Activated CD8-positive, alpha-beta T cell treated with anti-CD3 and anti-CD28 coated beads for 36 hours (primary cell): ENCODE results near the gene SSBP3. TPM values are rescaled to one million over a fixed set of nuclear protein-coding genes. Genes with fewer than 3 reads are reported as not detected.
"Not testable (repeated sequence)": the region's sequence is repeated elsewhere in the genome, so short reads cannot be mapped to it uniquely, and the experiment has no call there.

ENCODE experiments used
- ATAC-seq: fragments of 200-7000 bp; cut with Tn5 transposase; one replicate; pipeline ENCODE4 v1.10.0; 2021; ENCODE audit warnings: mild to moderate bottlenecking, moderate library complexity
- CTCF ChIA-PET: fragments of 350-600 bp; sonication (Branson Sonifier 250); formaldehyde crosslinking; loops from one replicate; lab custom pipeline; 2021; ENCODE audit warnings: antibody characterized with exemption; lab: Charles Lee
- POLR2A ChIA-PET: fragments of 350-600 bp; sonication (Branson Sonifier 250); formaldehyde crosslinking; loops from one replicate; lab custom pipeline; 2021; ENCODE audit warnings: antibody characterized with exemption; lab: Charles Lee
- DNase-seq: peaks from one replicate; pipeline ENCODE4 v3.0.0-alpha.2; 2020
- H3K27ac Mint-ChIP-seq: one replicate; pipeline ENCODE4 v1.8.0; 2021; ENCODE audit warnings: mild to moderate bottlenecking, mixed read lengths
- H3K27me3 Mint-ChIP-seq: one replicate; pipeline ENCODE4 v1.8.0; 2021; ENCODE audit warnings: mixed read lengths
- H3K36me3 Mint-ChIP-seq: one replicate; pipeline ENCODE4 v1.8.0; 2021; ENCODE audit warnings: low read depth, mixed read lengths
- H3K4me1 Mint-ChIP-seq: one replicate; pipeline ENCODE4 v1.8.0; 2021; ENCODE audit warnings: low read depth, mixed read lengths
- H3K4me3 Mint-ChIP-seq: one replicate; pipeline ENCODE4 v1.8.0; 2021; ENCODE audit warnings: mild to moderate bottlenecking, moderate library complexity, mixed read lengths
- H3K9me3 Mint-ChIP-seq: one replicate; pipeline ENCODE4 v1.8.0; 2021; ENCODE audit warnings: mixed read lengths
- intact Hi-C: fragments of 100-400 bp; cut with micrococcal nuclease; formaldehyde crosslinking; loops from one replicate; pipeline ENCODE4 v1.10.0; 2022
- total RNA-seq, 2 experiments: library from RNA; stranded (reverse); gene quantifications; one replicate each; pipeline ENCODE4 v1.2.3, GENCODE V29; 2021
- TF ChIP-seq, protein P1 (sequence below): fragments of 200-600 bp; IDR thresholded peaks from one replicate; pipeline ENCODE4 v1.8.0; 2022; ENCODE audit warnings: antibody characterized with exemption, mild to moderate bottlenecking

SSBP3 gene
- total RNA-seq: 10 to 100 TPM; 62.6 to 67.8 TPM

DNA sequence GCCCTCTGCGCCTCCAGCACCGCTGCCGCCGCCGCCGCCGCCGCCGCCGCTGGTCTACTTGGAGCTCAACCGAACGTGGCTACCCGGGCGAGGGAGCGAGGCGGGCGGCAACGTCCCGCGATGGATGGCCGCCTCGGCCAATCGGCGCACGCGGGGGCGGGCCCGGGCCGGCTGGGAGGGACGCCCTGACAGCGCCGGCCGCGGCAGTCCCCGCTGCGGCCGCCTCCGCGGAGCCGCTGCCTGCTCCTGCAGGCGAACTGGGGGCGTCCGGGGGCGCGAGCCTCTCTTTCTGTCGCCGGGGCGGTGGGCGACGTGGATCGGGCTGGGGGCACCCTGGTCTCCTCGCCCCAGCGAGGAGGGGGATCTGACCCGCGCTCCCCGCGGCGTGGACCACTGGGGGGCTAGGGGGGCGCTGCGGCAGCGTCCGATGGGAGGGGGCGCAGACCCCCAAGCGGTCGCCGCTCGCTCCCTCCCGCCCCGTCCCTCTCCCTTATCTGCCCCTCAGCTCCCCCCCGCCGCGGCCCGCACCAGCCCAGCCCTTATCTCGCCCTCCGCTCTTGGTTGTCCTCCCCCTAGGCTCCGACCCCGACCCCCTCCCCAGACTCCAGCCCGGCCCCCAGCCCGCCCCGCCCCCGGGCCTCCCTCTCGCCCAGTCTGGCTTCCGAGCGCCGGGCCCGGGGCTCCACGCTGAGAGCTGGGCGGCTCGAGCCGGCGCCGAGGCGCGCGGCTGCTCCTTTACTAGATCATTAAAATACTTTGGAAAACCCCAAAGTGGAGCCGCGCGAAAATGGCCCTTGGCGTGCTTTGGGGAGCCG, at the start of gene SSBP3:
SSBP3 (minus strand) TSS at position 56 of the 815 bp plus-strand sequence.
- Mint-ChIP-seq H3K9me3 (no peaks in the 10 kb centered on the region), H3K27ac (peak within 1 kb of the TSS; percentile 90), H3K4me1 (peaks cover 59% of the 10 kb centered on the region), H3K4me3 (peak within 1 kb of the TSS; percentile 84), H3K27me3 (no peaks in the 10 kb centered on the region), H3K36me3 (peaks cover 27% of the 10 kb centered on the region)
- DNase-seq (peak; percentile 93), ATAC-seq (peak; percentile 85)
- intact Hi-C loops: loop anchor here (1.0 to 10.0 kb wide), 4 partner anchors 66 to 354 kb away; partner anchors contain the start of genes CYB5RL, MRPL37, TCEANC2 and TMEM59
- TF ChIP-seq, protein P1, sequence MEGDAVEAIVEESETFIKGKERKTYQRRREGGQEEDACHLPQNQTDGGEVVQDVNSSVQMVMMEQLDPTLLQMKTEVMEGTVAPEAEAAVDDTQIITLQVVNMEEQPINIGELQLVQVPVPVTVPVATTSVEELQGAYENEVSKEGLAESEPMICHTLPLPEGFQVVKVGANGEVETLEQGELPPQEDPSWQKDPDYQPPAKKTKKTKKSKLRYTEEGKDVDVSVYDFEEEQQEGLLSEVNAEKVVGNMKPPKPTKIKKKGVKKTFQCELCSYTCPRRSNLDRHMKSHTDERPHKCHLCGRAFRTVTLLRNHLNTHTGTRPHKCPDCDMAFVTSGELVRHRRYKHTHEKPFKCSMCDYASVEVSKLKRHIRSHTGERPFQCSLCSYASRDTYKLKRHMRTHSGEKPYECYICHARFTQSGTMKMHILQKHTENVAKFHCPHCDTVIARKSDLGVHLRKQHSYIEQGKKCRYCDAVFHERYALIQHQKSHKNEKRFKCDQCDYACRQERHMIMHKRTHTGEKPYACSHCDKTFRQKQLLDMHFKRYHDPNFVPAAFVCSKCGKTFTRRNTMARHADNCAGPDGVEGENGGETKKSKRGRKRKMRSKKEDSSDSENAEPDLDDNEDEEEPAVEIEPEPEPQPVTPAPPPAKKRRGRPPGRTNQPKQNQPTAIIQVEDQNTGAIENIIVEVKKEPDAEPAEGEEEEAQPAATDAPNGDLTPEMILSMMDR: no peak
- CTCF ChIA-PET: interaction anchor here (0.8 to 7.4 kb wide), 6 partner anchors 9 to 207 kb away, joined by 3 to 81 read pairs (median 4); partner anchors contain the start of genes CYB5RL and MRPL37
- POLR2A ChIA-PET: interaction anchor here (0.7 to 1.3 kb wide), 8 partner anchors 79 to 186 kb away, joined by 3 to 6 read pairs (median 4); no protein-coding TSS in a partner anchor

DNA sequence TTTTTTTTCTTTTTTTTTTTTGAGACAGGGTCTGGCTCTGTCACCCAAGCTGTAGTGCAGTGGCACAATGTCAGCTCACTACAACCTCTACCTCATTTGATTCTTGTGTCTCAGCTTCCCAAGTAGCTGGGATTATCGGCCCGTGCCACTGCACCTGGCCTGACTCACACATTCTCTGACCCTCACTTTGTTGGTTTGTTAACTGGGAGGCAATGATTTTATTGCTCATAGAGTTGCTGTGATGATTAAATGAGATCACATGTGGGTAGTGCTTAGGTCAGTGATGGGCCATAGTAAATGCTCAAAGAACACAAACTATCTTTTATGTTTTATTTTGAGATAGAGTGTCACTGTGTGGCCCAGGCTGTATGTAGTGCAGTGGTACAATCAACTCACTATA, 47.3 kb upstream of the SSBP3 start:
- intact Hi-C loops: no loop called here
- TF ChIP-seq, protein P1: no peak
- POLR2A ChIA-PET: interaction anchor here (0.6 kb wide), 1 partner anchor 126 kb away, joined by 3 read pairs; no protein-coding TSS in a partner anchor
- Mint-ChIP-seq H3K27ac (no peak overlapping the region), H3K4me1 (peaks cover 6% of the 10 kb centered on the region), H3K4me3 (no peak overlapping the region), H3K36me3 (no peaks in the 10 kb centered on the region), H3K27me3 (no peaks in the 10 kb centered on the region), H3K9me3 (peaks cover 3% of the 10 kb centered on the region)
- ATAC-seq: no peak
- CTCF ChIA-PET: no interaction called here
- no peak for DNase-seq

- intact Hi-C loops: no loop called here
- DNase-seq (no peak), ATAC-seq (no peak)
- ChIA-PET POLR2A (no interaction called here), CTCF (no interaction called here)
- no peak overlapping the region for H3K27ac Mint-ChIP-seq
- TF ChIP-seq, protein P1: no peak
- H3K9me3 Mint-ChIP-seq: peaks cover 3% of the 10 kb centered on the region
- H3K36me3 Mint-ChIP-seq: no peaks in the 10 kb centered on the region
- no peak overlapping the region for H3K4me3 Mint-ChIP-seq
- H3K27me3 Mint-ChIP-seq: no peaks in the 10 kb centered on the region
- peaks cover 3% of the 10 kb centered on the region for H3K4me1 Mint-ChIP-seq
These were observed 46.8 kb upstream of the SSBP3 start for GRCh38 chr1:54453022-54453421.

DNA sequence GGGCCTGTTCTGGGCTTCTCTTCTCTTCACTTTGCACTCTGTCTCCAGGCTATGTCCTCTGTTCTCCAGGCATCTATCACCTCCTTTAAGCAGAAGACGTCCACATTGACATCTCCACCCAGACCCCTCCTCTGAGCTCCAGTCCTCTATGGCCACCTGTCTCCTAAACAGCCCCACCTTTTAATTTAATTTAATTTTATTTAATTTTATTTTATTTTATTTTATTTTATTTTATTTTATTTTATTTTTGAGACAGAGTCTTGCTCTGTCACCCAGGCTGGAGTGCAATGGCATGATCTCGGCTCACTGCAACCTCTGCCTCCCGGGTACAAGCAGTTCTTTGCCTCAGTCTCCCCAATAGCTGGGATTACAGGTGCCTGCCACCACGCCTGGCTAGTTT, 43.2 kb upstream of the SSBP3 start:
- H3K36me3 Mint-ChIP-seq, CTCF ChIA-PET: not testable (repeated sequence)

GRCh38 chr1:54448801-54449200, 42.6 kb upstream of the SSBP3 start:
- H3K4me3 Mint-ChIP-seq, H3K27me3 Mint-ChIP-seq, intact Hi-C loops, H3K36me3 Mint-ChIP-seq, H3K4me1 Mint-ChIP-seq, DNase-seq, POLR2A ChIA-PET, H3K27ac Mint-ChIP-seq, ATAC-seq, H3K9me3 Mint-ChIP-seq, CTCF ChIA-PET: not testable (repeated sequence)

More for the DNA sequence above, 43.2 kb upstream of the SSBP3 start:
- H3K9me3 Mint-ChIP-seq, H3K27ac Mint-ChIP-seq, H3K4me1 Mint-ChIP-seq, POLR2A ChIA-PET, DNase-seq, H3K27me3 Mint-ChIP-seq, intact Hi-C loops, H3K4me3 Mint-ChIP-seq, ATAC-seq: not testable (repeated sequence)

DNA sequence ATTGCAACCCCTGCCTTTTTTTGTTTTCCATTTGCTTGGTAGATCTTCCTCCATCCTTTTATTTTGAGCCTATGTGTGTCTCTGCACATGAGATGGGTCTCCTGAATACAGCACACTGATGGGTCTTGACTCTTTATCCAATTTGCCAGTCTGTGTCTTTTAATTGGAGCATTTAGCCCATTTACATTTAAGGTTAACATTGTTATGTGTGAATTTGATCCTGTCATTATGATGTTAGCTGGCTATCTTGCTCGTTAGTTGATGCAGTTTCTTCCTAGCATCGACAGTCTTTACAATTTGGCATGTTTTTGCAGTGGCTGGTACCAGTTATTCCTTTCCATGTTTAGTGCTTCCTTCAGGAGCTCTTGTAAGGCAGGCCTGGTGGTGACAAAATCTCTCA, 40.9 kb upstream of the SSBP3 start:
- not testable (repeated sequence) for H3K36me3 Mint-ChIP-seq

More for the DNA sequence above, 40.9 kb upstream of the SSBP3 start:
- H3K27me3 Mint-ChIP-seq, H3K4me1 Mint-ChIP-seq, intact Hi-C loops, H3K4me3 Mint-ChIP-seq, CTCF ChIA-PET, ATAC-seq, POLR2A ChIA-PET, H3K27ac Mint-ChIP-seq, H3K9me3 Mint-ChIP-seq, DNase-seq: not testable (repeated sequence)
